HG02970 (cell line): ENCODE results near the gene TLE2.

Experiments used
- ATAC-seq: cut with Tn5 transposase; IDR thresholded peaks from one replicate; pipeline ENCODE4 v1.9.1; 2021; ENCODE audit warnings: mild to moderate bottlenecking, moderate library complexity, moderate number of reproducible peaks; ENCODE audit not compliant: unreplicated experiment, low FRiP score

Gene TLE2

DNA sequence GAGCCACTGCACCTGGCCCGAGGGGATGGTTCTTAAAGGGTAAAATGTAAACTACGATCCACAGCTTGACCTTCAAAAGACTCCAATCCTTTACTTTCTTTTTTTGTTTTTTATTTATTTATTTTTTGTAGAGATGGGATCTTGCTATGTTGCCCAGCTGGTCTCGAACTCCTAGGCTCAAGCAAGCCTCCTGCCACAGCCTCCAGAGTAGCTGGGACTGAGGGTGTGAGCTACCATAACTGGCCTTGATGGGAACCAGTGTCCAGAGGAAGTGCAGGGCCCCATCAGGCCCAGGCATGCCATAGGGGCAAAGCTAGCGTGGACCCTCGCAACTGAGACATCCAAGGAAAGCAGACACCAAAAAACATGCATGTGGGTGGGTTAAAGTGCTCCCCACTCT, 66.0 kb downstream of the TLE2 start:
- ATAC-seq, result no peak

DNA sequence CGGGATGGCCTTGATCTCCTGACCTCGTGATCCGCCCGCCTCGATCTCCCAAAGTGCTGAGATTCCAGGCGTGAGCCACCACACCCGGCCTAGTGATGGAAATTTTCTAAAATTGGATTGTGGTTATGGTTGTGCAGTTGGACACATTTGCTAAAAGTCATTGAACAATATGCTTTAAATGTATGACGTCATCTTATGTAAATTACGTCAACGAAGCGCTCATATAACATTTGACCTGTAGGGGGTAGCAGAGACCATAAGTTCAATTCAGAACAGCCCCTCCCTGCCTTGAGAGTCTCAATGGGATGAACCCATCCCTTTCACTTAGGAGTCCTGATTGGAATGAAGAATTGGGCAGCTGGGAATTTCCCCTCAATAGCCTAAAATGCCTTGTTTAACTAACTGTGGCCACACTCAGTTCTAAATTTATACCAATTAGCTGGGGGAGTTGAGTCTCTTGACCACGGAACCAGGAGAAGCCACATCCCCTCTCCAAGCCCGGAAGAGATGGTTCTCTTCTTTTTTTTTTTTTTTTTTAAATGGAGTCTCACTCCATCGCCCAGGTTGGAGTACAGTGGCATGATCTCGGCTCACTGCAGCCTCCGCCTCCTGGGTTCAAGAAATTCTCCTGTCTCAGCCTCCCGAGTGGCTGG, 66.9 kb downstream of the TLE2 start:
- no peak for ATAC-seq

DNA sequence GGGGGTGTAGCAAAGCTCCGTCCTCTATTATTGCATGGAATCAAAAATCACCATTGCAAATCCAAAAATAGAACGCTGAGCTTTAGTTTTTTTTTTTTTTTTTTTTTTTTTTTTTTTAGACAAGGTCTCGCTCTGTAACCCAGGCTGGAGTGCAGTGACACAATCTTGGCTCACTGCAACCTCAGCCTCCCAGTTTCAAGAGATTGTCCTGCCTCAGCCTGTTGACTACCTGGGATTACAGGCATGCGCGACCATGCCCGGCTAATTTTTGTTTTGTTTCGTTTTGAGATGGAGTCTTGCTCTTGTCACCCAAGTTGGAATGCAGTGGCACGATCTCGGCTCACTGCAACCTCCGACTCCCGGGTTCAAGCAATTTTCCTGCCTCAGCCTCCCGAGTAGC, 69.0 kb downstream of the TLE2 start:
- ATAC-seq, result no peak

DNA sequence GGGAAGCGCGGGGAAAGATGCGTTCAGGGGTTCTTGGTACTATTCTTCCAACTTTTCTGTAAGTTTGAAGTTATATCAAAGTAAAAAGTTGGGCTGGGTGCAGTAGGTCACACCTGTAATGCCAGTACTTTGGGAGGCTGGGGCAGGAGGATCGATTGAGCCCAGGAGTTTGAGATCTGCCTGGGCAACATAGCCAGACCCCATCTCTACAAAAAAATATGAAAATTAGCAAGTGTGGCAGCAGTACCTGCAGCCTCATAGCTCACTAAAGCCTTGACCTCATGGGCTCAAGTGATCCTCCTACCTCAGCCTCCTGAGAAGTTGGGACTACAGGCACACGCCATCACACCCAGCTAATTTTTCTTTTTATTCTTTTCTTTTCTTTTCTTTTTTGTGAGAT, 71.9 kb downstream of the TLE2 start:
- ATAC-seq, result no peak

DNA sequence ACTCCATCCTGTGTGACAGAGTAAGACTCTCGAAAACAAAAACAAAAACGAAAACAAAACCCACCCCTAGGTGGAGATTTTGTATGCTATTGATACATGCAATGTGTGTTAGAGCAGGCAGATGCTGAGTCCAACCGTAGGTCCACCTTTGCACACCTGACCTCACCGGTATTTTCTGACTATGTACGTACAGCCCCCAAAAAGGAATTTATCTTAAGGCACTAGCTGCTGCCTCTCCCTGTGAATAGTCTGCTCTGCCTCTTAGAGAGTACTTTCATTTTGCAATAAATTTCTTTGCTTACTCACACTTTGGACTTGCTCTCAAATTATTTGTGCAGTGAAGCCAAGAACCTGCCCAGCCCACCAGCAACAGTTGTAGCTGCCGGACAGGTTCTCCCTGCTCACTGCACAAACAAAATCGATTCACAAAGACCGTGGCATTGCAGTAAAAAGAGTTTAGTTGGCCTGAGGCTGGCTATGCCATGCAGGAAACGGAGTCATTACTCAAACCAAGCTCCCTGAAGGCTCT, 76.1 kb downstream of the TLE2 start:
- ATAC-seq, result no peak

DNA sequence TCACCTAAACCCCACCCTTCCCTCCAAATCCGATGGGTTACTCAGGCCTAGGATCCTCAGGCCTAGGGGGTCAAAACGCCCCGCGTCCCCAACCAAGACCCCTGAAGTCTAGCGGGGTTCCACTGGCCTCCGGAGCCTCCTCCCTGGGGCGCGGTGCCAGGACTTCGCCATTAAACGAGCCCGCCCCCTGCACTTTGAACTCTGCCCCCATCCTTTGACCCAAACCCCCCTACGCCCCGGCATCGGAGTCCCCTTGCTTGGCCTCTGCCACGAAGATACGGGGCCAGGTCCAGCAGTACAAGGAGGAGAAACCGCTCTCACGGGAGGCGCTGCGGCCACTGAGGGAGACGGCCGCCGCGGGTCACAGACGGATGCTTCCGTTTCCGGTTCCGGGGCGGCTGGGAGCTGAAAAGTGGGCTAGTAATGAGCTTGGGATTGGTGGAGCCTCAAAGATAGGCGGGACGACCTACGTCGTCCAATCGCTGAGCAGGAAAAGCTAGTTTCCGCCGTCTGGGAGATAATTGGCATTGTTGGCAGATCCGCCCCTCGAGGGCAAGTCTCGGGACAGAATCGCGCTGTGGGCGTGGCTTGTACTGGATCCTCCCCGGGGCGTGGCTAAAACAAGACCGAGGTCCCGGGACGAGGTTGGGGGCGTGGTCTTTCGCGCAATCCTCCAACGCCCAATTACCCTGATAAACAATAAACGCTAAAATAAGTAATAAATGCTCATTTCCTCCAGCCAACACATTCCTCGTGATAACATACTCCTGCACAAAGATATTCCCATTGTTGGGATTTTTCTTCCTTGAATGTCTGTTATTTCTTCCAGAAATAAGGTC, 78.6 kb downstream of the TLE2 start:
- ATAC-seq, result peak; percentile 94

DNA sequence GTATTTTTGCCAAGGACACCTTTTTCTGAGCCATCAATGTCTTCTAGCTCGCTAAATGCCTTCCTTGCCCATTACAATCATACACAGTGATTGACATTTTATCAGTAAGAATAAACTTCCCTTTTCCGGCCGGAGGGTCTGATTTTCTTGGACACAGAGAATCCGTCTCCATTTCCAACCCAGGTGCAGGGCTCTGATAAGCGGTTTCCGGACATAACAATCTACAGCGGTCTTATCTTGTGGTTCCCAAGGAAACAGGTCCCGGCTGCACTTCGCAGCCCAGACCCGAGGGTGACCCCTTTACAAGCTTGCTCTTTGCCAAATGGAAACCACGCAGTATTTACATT, 79.2 kb downstream of the TLE2 start:
- no peak for ATAC-seq
